Thyroid gland (tissue), 4 donors: ENCODE data around the gene XRCC6. TPM values are rescaled to one million over a fixed set of nuclear protein-coding genes. Genes with fewer than 3 reads are reported as not detected.

Experiments
- DNase-seq, 2 donors: peaks; one replicate each; pipeline ENCODE4 v3.0.0-alpha.2; 2019
- H3K27ac ChIP-seq, 3 donors: fragments of 200-600 bp; sonication (generic); 1 replicate in 2 of 3; 2 replicates in 1 of 3; pipeline ENCODE4 v1.5.1; 2016 to 2019; ENCODE audit warnings: mild to moderate bottlenecking in 1 of 3, moderate library complexity in 1 of 3
- H3K27me3 ChIP-seq: fragments of 200-600 bp; sonication (generic); one replicate; pipeline ENCODE4 v1.5.1; 2019
- H3K36me3 ChIP-seq, 2 donors: fragments of 200-600 bp; sonication (generic); one replicate each; pipeline ENCODE4 v1.5.1; 2016 to 2019
- H3K4me1 ChIP-seq, 2 donors: fragments of 200-600 bp; sonication (generic); one replicate each; pipeline ENCODE4 v1.5.1; 2017 to 2019
- H3K4me3 ChIP-seq, 3 donors: fragments of 200-600 bp; sonication (generic); replicated peaks in 1 of 3; 1 replicate in 2 of 3; 2 replicates in 1 of 3; pipeline ENCODE4 v1.5.1; 2016; ENCODE audit warnings: mild to moderate bottlenecking in 1 of 3
- H3K9me3 ChIP-seq: fragments of 200-600 bp; sonication (generic); one replicate; pipeline ENCODE4 v1.5.1; 2017
- POLR2A ChIP-seq, 2 donors: fragments of 450-650 bp; IDR thresholded peaks; one replicate each; pipeline ENCODE4 v1.6.1; 2017; ENCODE audit warnings: antibody characterized with exemption in 2 of 2, mild to moderate bottlenecking in 2 of 2, moderate library complexity in 1 of 2
- WGBS, 2 donors: methylation state at CpG; one replicate each; pipeline ENCODE4 v1.1.5; 2017; 5-methylcytosine and 5-hydroxymethylcytosine counted together
- intact Hi-C: fragments of 100-400 bp; cut with DNase I; formaldehyde crosslinking; loops from one replicate; pipeline ENCODE4 v1.15.1; 2023
- total RNA-seq, 4 donors: library from RNA; depleted of rRNA; stranded (reverse); fragments of >200 nt; gene quantifications; one replicate each; pipeline ENCODE4 v1.2.3, GENCODE V29; 2016
- TF ChIP-seq, protein P1 (sequence below), 6 experiments: fragments of 200-600 bp in 3 of 6; fragments of 450-650 bp in 3 of 6; sonication (generic) in 3 of 6; IDR thresholded peaks; one replicate each; pipeline ENCODE4 v1.5.1; 2016 to 2019; ENCODE audit warnings: antibody characterized with exemption in 6 of 6, mild to moderate bottlenecking in 2 of 6, inconsistent platforms in 1 of 6, moderate library complexity in 1 of 6

XRCC6 gene
- total RNA-seq, 4 donors from 2014 or later: 171 to 220 (median 195) TPM

GRCh38 chr22:41672780-41673509, 51.9 kb downstream of the XRCC6 start:
- no peaks in the 10 kb centered on the region for H3K9me3 ChIP-seq
- TF ChIP-seq, protein P1, sequence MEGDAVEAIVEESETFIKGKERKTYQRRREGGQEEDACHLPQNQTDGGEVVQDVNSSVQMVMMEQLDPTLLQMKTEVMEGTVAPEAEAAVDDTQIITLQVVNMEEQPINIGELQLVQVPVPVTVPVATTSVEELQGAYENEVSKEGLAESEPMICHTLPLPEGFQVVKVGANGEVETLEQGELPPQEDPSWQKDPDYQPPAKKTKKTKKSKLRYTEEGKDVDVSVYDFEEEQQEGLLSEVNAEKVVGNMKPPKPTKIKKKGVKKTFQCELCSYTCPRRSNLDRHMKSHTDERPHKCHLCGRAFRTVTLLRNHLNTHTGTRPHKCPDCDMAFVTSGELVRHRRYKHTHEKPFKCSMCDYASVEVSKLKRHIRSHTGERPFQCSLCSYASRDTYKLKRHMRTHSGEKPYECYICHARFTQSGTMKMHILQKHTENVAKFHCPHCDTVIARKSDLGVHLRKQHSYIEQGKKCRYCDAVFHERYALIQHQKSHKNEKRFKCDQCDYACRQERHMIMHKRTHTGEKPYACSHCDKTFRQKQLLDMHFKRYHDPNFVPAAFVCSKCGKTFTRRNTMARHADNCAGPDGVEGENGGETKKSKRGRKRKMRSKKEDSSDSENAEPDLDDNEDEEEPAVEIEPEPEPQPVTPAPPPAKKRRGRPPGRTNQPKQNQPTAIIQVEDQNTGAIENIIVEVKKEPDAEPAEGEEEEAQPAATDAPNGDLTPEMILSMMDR (IDR thresholded peaks at IDR 0.05): no peak
- no peak for TF ChIP-seq POLR2A (IDR thresholded peaks at IDR 0.05)
- WGBS, 2 donors: 74 to 83% methylated on average over 6 of the region's 6 CpGs
- no peaks in the 10 kb centered on the region for H3K27me3 ChIP-seq
- H3K4me3 ChIP-seq: no peak overlapping the region
- no peak for DNase-seq
- peaks cover 10 to 14% of the 10 kb centered on the region in 2 donors for H3K36me3 ChIP-seq
- H3K27ac ChIP-seq: no peak overlapping the region
- no peaks in the 10 kb centered on the region for H3K4me1 ChIP-seq
- intact Hi-C loops: no loop called here

- no peaks in the 10 kb centered on the region for H3K4me1 ChIP-seq
- TF ChIP-seq POLR2A (IDR thresholded peaks at IDR 0.05): no peak
- TF ChIP-seq, protein P1 (IDR thresholded peaks at IDR 0.05): no peak
- WGBS, 2 donors: 88 to 95% methylated on average over 10 to 12 of the region's 12 CpGs
- H3K4me3 ChIP-seq: no peak overlapping the region
- no peaks in the 10 kb centered on the region for H3K27me3 ChIP-seq
- H3K27ac ChIP-seq: no peak overlapping the region
- no peak for DNase-seq
- intact Hi-C loops: no loop called here
- H3K9me3 ChIP-seq: no peaks in the 10 kb centered on the region
- peaks cover 20 to 34% of the 10 kb centered on the region in 2 donors for H3K36me3 ChIP-seq
These were observed 53.8 kb downstream of the XRCC6 start for GRCh38 chr22:41674846-41675340.

GRCh38 chr22:41676134-41676533, 55.0 kb downstream of the XRCC6 start:
- no peak for TF ChIP-seq POLR2A (IDR thresholded peaks at IDR 0.05)
- TF ChIP-seq, protein P1 (IDR thresholded peaks at IDR 0.05): no peak
- Histone ChIP-seq H3K4me1 (no peaks in the 10 kb centered on the region), H3K4me3 (no peak overlapping the region), H3K9me3 (no peaks in the 10 kb centered on the region), H3K27ac (no peak overlapping the region), H3K27me3 (no peaks in the 10 kb centered on the region), H3K36me3 (peaks cover 20 to 38% of the 10 kb centered on the region in 2 donors)
- intact Hi-C loops: no loop called here
- 91 to 93% methylated on average over 4 of the region's 4 CpGs for WGBS, 2 donors
- DNase-seq: no peak

DNA sequence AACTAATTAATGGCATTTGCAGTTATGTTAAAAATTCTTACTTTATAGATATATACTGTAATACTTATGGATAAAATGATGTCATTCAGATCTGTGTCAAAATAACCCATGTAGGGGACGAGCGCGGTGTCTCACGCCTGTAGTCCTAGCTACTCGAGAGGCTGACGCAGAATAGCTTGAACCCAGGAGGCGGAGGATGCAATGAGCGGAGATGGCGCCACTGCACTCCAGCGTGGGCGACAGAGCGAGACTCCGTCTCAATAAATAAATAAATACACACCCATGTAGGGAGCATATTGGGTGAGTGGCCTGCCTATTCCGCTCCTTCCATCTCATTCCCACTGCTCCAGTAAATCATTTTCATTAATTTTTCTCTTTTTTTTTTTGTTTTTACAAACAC, 60.5 kb downstream of the XRCC6 start:
- WGBS, 2 donors: 54 to 55% methylated on average over 14 of the region's 14 CpGs
- Histone ChIP-seq H3K36me3 (peaks cover 11 to 23% of the 10 kb centered on the region in 2 donors), H3K9me3 (no peaks in the 10 kb centered on the region), H3K4me3 (peak overlapping the region in 2 of 3 donors; percentile 53 to 54), H3K27me3 (no peaks in the 10 kb centered on the region), H3K27ac (peak overlapping the region in 1 of 3 donors; percentile 89), H3K4me1 (peaks cover 0 to 5% of the 10 kb centered on the region in 2 donors)
- intact Hi-C loops: no loop called here
- no peak for TF ChIP-seq POLR2A (IDR thresholded peaks at IDR 0.05)
- DNase-seq: peak in 1 of 2 donors; percentile 30

GRCh38 chr22:41682033-41682807, 61.1 kb downstream of the XRCC6 start:
- Histone ChIP-seq H3K36me3 (peaks cover 11 to 23% of the 10 kb centered on the region in 2 donors), H3K27ac (peak overlapping the region; percentile 79 to 89 (median 88)), H3K4me1 (peaks cover 1 to 9% of the 10 kb centered on the region in 2 donors), H3K27me3 (no peaks in the 10 kb centered on the region), H3K4me3 (peak overlapping the region in 2 of 3 donors; percentile 53 to 54), H3K9me3 (no peaks in the 10 kb centered on the region)
- intact Hi-C loops: no loop called here
- peak; percentile 80 to 82 for DNase-seq
- 48 to 55% methylated on average over 50 of the region's 50 CpGs for WGBS, 2 donors
- peak; percentile 63 to 90 for TF ChIP-seq POLR2A (IDR thresholded peaks at IDR 0.05)
- TF ChIP-seq, protein P1 (IDR thresholded peaks at IDR 0.05): no peak
